ENCODE measurements around the gene ADSS1. TPM values are rescaled to one million over a fixed set of nuclear protein-coding genes. Genes with fewer than 3 reads are reported as not detected.

The ADSS1 gene
- total RNA-seq, 4 donors from 2014 or later, result 5.1 to 32.2 (median 8.8) TPM

- no peak for ATAC-seq
- WGBS, 2 donors (ENCODE audit: low coverage in 1 of 2), result 78% methylated on average over 4 of the region's 5 CpGs; no CpG with 5 or more reads in 1 of the 2 donors
- Histone ChIP-seq H3K36me3 (no peaks in the 10 kb centered on the region), H3K4me3 (no peak overlapping the region), H3K27me3 (no peaks in the 10 kb centered on the region), H3K27ac (no peak overlapping the region), H3K4me1 (peaks cover 0 to 51% (median 6%) of the 10 kb centered on the region in 3 donors), H3K9me3 (no peaks in the 10 kb centered on the region)
- no peak for TF ChIP-seq EP300 (IDR thresholded peaks at IDR 0.05)
- no peak for TF ChIP-seq CTCF (IDR thresholded peaks at IDR 0.05)
- no peak for TF ChIP-seq POLR2A (IDR thresholded peaks at IDR 0.05)
- TF ChIP-seq POLR2AphosphoS5 (IDR thresholded peaks at IDR 0.05), result no peak
Observed at GRCh38 chr14:104730487-104730886, 6.5 kb downstream of the ADSS1 start.

- peaks cover 0 to 54% (median 17%) of the 10 kb centered on the region in 3 donors for H3K4me1 ChIP-seq
- no peaks in the 10 kb centered on the region for H3K9me3 ChIP-seq
- WGBS, 2 donors (ENCODE audit: low coverage in 1 of 2), result 90 to 100% methylated on average over 1 to 4 of the region's 18 CpGs
- ATAC-seq, result no peak
- TF ChIP-seq POLR2AphosphoS5 (IDR thresholded peaks at IDR 0.05), result no peak
- H3K27me3 ChIP-seq, result no peaks in the 10 kb centered on the region
- peak overlapping the region in 2 of 4 donors; percentile 44 to 85 for H3K27ac ChIP-seq
- H3K36me3 ChIP-seq, result no peaks in the 10 kb centered on the region
- no peak overlapping the region for H3K4me3 ChIP-seq
Observed at GRCh38 chr14:104731320-104732294, 7.6 kb downstream of the ADSS1 start.

- Histone ChIP-seq H3K27me3 (no peaks in the 10 kb centered on the region), H3K36me3 (no peaks in the 10 kb centered on the region), H3K9me3 (no peaks in the 10 kb centered on the region), H3K4me3 (no peak overlapping the region), H3K4me1 (peaks cover 0 to 61% (median 22%) of the 10 kb centered on the region in 3 donors), H3K27ac (peak overlapping the region in 3 of 4 donors; percentile 31 to 85 (median 44))
- WGBS, 2 donors (ENCODE audit: low coverage in 1 of 2), result 87% methylated on average over 3 of the region's 14 CpGs; no CpG with 5 or more reads in 1 of the 2 donors
- ATAC-seq, result peak; percentile 45
- TF ChIP-seq CTCF (IDR thresholded peaks at IDR 0.05), result no peak
- peak; percentile 71 for TF ChIP-seq POLR2AphosphoS5 (IDR thresholded peaks at IDR 0.05)
- TF ChIP-seq POLR2A (IDR thresholded peaks at IDR 0.05), result peak in 1 of 2 donors; percentile 14
Observed at GRCh38 chr14:104732355-104732804, 8.4 kb downstream of the ADSS1 start.

GRCh38 chr14:104732931-104733681, 9.1 kb downstream of the ADSS1 start:
- no peak for ATAC-seq
- 100% methylated on average over 3 of the region's 23 CpGs; no CpG with 5 or more reads in 1 of the 2 donors for WGBS, 2 donors (ENCODE audit: low coverage in 1 of 2)
- no peak for TF ChIP-seq POLR2AphosphoS5 (IDR thresholded peaks at IDR 0.05)
- TF ChIP-seq CTCF (IDR thresholded peaks at IDR 0.05), result no peak
- TF ChIP-seq POLR2A (IDR thresholded peaks at IDR 0.05), result no peak
- TF ChIP-seq EP300 (IDR thresholded peaks at IDR 0.05), result no peak
- peaks cover 0 to 61% (median 22%) of the 10 kb centered on the region in 3 donors for H3K4me1 ChIP-seq
- no peaks in the 10 kb centered on the region for H3K9me3 ChIP-seq
- no peaks in the 10 kb centered on the region for H3K36me3 ChIP-seq
- H3K27ac ChIP-seq, result peak overlapping the region in 3 of 4 donors; percentile 31 to 85 (median 44)
- H3K27me3 ChIP-seq, result no peaks in the 10 kb centered on the region
- no peak overlapping the region for H3K4me3 ChIP-seq

GRCh38 chr14:104734051-104734587, 10.1 kb downstream of the ADSS1 start:
- Histone ChIP-seq H3K27ac (peak overlapping the region in 2 of 4 donors; percentile 85 to 88), H3K36me3 (peaks cover 0 to 7% of the 10 kb centered on the region in 2 donors), H3K4me1 (peaks cover 0 to 61% (median 22%) of the 10 kb centered on the region in 3 donors), H3K9me3 (no peaks in the 10 kb centered on the region), H3K27me3 (no peaks in the 10 kb centered on the region), H3K4me3 (no peak overlapping the region)
- WGBS, 2 donors (ENCODE audit: low coverage in 1 of 2), result no CpG with 5 or more reads among the region's 6 CpGs
- no peak for ATAC-seq
- TF ChIP-seq CTCF (IDR thresholded peaks at IDR 0.05) (no peak), POLR2AphosphoS5 (IDR thresholded peaks at IDR 0.05) (no peak), EP300 (IDR thresholded peaks at IDR 0.05) (no peak), POLR2A (IDR thresholded peaks at IDR 0.05) (no peak)
